ENCODE data around the gene ANKK1.

- TF ChIP-seq CTCF (IDR thresholded peaks at IDR 0.05 in 4 of 5, conservative IDR thresholded peaks at IDR 0.05 in 1 of 5): no peak
- no peak for TF ChIP-seq POLR2A (IDR thresholded peaks at IDR 0.05)
These were observed 23.0 kb downstream of the ANKK1 start for GRCh38 chr11:113410414-113411135.

Data from gastrocnemius medialis (tissue), 4 donors.